RWPE1 (cell line): ENCODE data around the gene ZNF568.

ENCODE experiments used
- CTCF ChIA-PET: fragments of 350-600 bp; sonication (Branson Sonifier 250); formaldehyde crosslinking; extraction: SDS; loops from one replicate; lab custom pipeline; 2021; lab: Yijun Ruan, JAX
- POLR2A ChIA-PET: fragments of 400-600 bp; formaldehyde crosslinking; extraction: SDS; loops from one replicate; lab custom pipeline; 2020; ENCODE audit warnings: antibody characterized with exemption; ENCODE audit not compliant: low non-redundant PET; lab: Yijun Ruan, JAX
- DNase-seq: peaks from one replicate; pipeline ENCODE4 v3.0.0; 2012; ENCODE audit warnings: low spot score
- H3K27ac ChIP-seq: fragments of 450-650 bp; 2 replicates; pipeline ENCODE4 v1.5.1; 2017
- CTCF ChIP-seq: fragments of 450-650 bp; conservative IDR thresholded peaks from 2 replicates; pipeline ENCODE4 v1.5.1; 2017; ENCODE audit warnings: low read depth, mild to moderate bottlenecking

Gene ZNF568

GRCh38 chr19:36963280-36963679, 47.1 kb downstream of the ZNF568 start:
- ChIA-PET CTCF (interaction anchor here (0.7 kb wide), 1 partner anchor 16 kb away, joined by 3 read pairs; no protein-coding TSS in a partner anchor), POLR2A (no interaction called here)
- no peak for TF ChIP-seq CTCF
- H3K27ac ChIP-seq = no peak overlapping the region
- no peak for DNase-seq

- peak overlapping the region; percentile 44 for H3K27ac ChIP-seq
- POLR2A ChIA-PET = no interaction called here
- CTCF ChIA-PET = interaction anchor here (0.6 kb wide), 1 partner anchor 797 kb away, joined by 5 read pairs; no protein-coding TSS in a partner anchor
- no peak for DNase-seq
- TF ChIP-seq CTCF = no peak
These were observed 56.4 kb downstream of the ZNF568 start for GRCh38 chr19:36972571-36972970.

- CTCF ChIA-PET = interaction anchor here (0.6 kb wide), 1 partner anchor 796 kb away, joined by 5 read pairs; no protein-coding TSS in a partner anchor
- peak; percentile 11 for DNase-seq
- POLR2A ChIA-PET = no interaction called here
- peak; percentile 26 for TF ChIP-seq CTCF
- H3K27ac ChIP-seq = peak overlapping the region; percentile 44
These were observed 57.1 kb downstream of the ZNF568 start for GRCh38 chr19:36973021-36973843.

GRCh38 chr19:36973844-36974195, 57.7 kb downstream of the ZNF568 start:
- TF ChIP-seq CTCF = no peak
- H3K27ac ChIP-seq = no peak overlapping the region
- POLR2A ChIA-PET = no interaction called here
- CTCF ChIA-PET = no interaction called here
- DNase-seq = no peak

- no peak overlapping the region for H3K27ac ChIP-seq
- DNase-seq = no peak
- POLR2A ChIA-PET = no interaction called here
- no peak for TF ChIP-seq CTCF
- CTCF ChIA-PET = no interaction called here
These were observed 70.0 kb downstream of the ZNF568 start for GRCh38 chr19:36986131-36986530.

- DNase-seq = no peak
- TF ChIP-seq CTCF = no peak
- CTCF ChIA-PET = no interaction called here
- H3K27ac ChIP-seq = no peak overlapping the region
- POLR2A ChIA-PET = no interaction called here
These were observed 70.5 kb downstream of the ZNF568 start for GRCh38 chr19:36986601-36987000.
